ENCODE data around the gene DMKN.

- TF ChIP-seq CTCF (IDR thresholded peaks at IDR 0.05 in 8 of 11, conservative IDR thresholded peaks at IDR 0.05 in 3 of 11), result no peak
- no peak for TF ChIP-seq POLR2AphosphoS5 (IDR thresholded peaks at IDR 0.05)
- no peak for TF ChIP-seq POLR2A (IDR thresholded peaks at IDR 0.05)
These were observed 25.9 kb upstream of the DMKN start for GRCh38 chr19:35539314-35539713.

All from spleen (tissue), 7 donors.